HepG2 (cell line): ENCODE results near the gene RAD18. TPM values are rescaled to one million over a fixed set of nuclear protein-coding genes. Genes with fewer than 3 reads are reported as not detected.

Source experiments
- ATAC-seq: fragments of 200-7000 bp; cut with Tn5 transposase; 3 replicates; pipeline ENCODE4 v1.9.1; 2020; ENCODE audit warnings: mild to moderate bottlenecking, moderate library complexity
- BruUV-seq: library from RNA; stranded (reverse); fragments of 400-500 nt; replicated peaks from 2 replicates; lab custom pipeline; 2021; lab: Mats Ljungman, UMichigan
- CTCF ChIA-PET: fragments of 300-600 bp; formaldehyde crosslinking; extraction: SDS; loops from one replicate; lab custom pipeline; 2021; ENCODE audit warnings: low total read pairs, inconsistent platforms, low intra/inter-chr PET ratio; lab: Yijun Ruan, JAX
- POLR2A ChIA-PET: fragments of 350-600 bp; sonication (Branson Sonifier 250); formaldehyde crosslinking; loops from one replicate; lab custom pipeline; 2020; ENCODE audit warnings: antibody characterized with exemption, inconsistent platforms; lab: Yijun Ruan, JAX
- DNase-seq: peaks from one replicate; pipeline ENCODE4 v3.0.0-alpha.2; 2015; ENCODE audit warnings: low spot score
- FAIRE-seq: peaks from 3 replicates; lab custom pipeline; 2011; peaks lifted over from hg19 to GRCh38; lab: Jason Lieb, UNC
- H2AFZ ChIP-seq: one replicate; pipeline ENCODE4 v1.6.1; 2011; ENCODE audit warnings: low read length, inconsistent platforms
- H3K27ac ChIP-seq: fragments of 300-600 bp; 3 replicates; pipeline ENCODE4 v1.8.0; 2011; ENCODE audit warnings: mixed run types, mild to moderate bottlenecking, mixed read lengths, low read length, inconsistent platforms; ENCODE audit not compliant: insufficient read depth; ENCODE audit errors: extremely low read length
- H3K27me3 ChIP-seq, 2 experiments: fragments of 200-600 bp in 1 of 2; 2 replicates in 1 of 2; 3 replicates in 1 of 2; pipeline versions ENCODE4 v1.6.0 to v1.8.0; 2011; ENCODE audit warnings: low read length in 2 of 2, mild to moderate bottlenecking in 2 of 2, moderate library complexity in 2 of 2, inconsistent platforms in 1 of 2; ENCODE audit not compliant: insufficient read depth in 2 of 2, control insufficient read depth in 1 of 2
- H3K36me3 ChIP-seq, 2 experiments: fragments of 200-600 bp in 1 of 2; replicated peaks in 1 of 2; 2 replicates in 1 of 2; 3 replicates in 1 of 2; pipeline versions ENCODE4 v1.5.1 to v1.8.0; 2011; ENCODE audit warnings: low read length in 2 of 2, inconsistent platforms in 1 of 2; ENCODE audit not compliant: insufficient read depth in 2 of 2, control insufficient read depth in 1 of 2
- H3K4me1 ChIP-seq: 2 replicates; pipeline ENCODE4 v1.5.1; 2012; ENCODE audit warnings: low read length, inconsistent platforms; ENCODE audit not compliant: insufficient read depth
- H3K4me2 ChIP-seq: 2 replicates; pipeline ENCODE4 v1.6.0; 2011; ENCODE audit warnings: low read depth, low read length, inconsistent platforms
- H3K4me3 ChIP-seq, 3 experiments: fragments of 200-600 bp in 1 of 3; sonication (generic), shearing (Covaris generic) in 1 of 3; replicated peaks in 1 of 3; 2 replicates each; pipeline ENCODE4 v1.5.1; 2011 to 2016; ENCODE audit warnings: low read length in 3 of 3, inconsistent platforms in 2 of 3, low read depth in 2 of 3, mild to moderate bottlenecking in 2 of 3, control low read depth in 1 of 3, mixed read lengths in 1 of 3; ENCODE audit not compliant: insufficient read depth in 1 of 3
- H3K79me2 ChIP-seq: one replicate; pipeline ENCODE4 v1.6.1; 2011; ENCODE audit warnings: low read length, inconsistent platforms; ENCODE audit not compliant: insufficient read depth
- H3K9ac ChIP-seq: 2 replicates; pipeline ENCODE4 v1.6.0; 2011; ENCODE audit warnings: mild to moderate bottlenecking, low read depth, low read length, inconsistent platforms; ENCODE audit not compliant: insufficient read depth
- H3K9me3 ChIP-seq: 2 replicates; pipeline ENCODE4 v1.5.1; 2012; ENCODE audit warnings: mild to moderate bottlenecking, low read length
- H4K20me1 ChIP-seq: 2 replicates; pipeline ENCODE4 v1.6.0; 2011; ENCODE audit warnings: inconsistent platforms, mild to moderate bottlenecking, low read length, moderate library complexity; ENCODE audit not compliant: insufficient read depth
- CCAR2 ChIP-seq: fragments of 200-400 bp; formaldehyde crosslinking; optimal IDR thresholded peaks from 2 replicates; pipeline ENCODE3; 2018; ENCODE audit warnings: low read depth, mild to moderate bottlenecking, low read length, moderate library complexity
- NKX3-1 ChIP-seq: sonication (generic); formaldehyde crosslinking; IDR thresholded peaks from 2 replicates; pipeline ENCODE4 v1.5.0; 2020; ENCODE audit warnings: missing genetic modification reagents
- NR2F2 ChIP-seq: IDR thresholded peaks from 2 replicates; pipeline ENCODE4 v1.6.1; 2012; ENCODE audit warnings: low read depth, inconsistent platforms, borderline replicate concordance
- RCOR2 ChIP-seq: IDR thresholded peaks from 2 replicates; pipeline ENCODE4 v1.6.1; 2016; ENCODE audit warnings: missing biosample characterization, missing genetic modification reagents
- SUZ12 ChIP-seq: fragments of 150-350 bp; IDR thresholded peaks from 2 replicates; pipeline ENCODE4 v1.6.1; 2014; ENCODE audit warnings: low read depth, low read length
- ZNF326 ChIP-seq: sonication (generic); formaldehyde crosslinking; IDR thresholded peaks from 2 replicates; pipeline ENCODE4 v1.4.0; 2020; ENCODE audit warnings: missing genetic modification reagents, borderline replicate concordance
- ZNF331 ChIP-seq: sonication (generic); formaldehyde crosslinking; IDR thresholded peaks from 2 replicates; pipeline ENCODE4 v1.4.0; 2020; ENCODE audit warnings: missing genetic modification reagents
- ZNF446 ChIP-seq: sonication (generic); formaldehyde crosslinking; IDR thresholded peaks from 2 replicates; pipeline ENCODE4 v1.5.0; 2020; ENCODE audit warnings: mild to moderate bottlenecking, missing genetic modification reagents
- ZNF484 ChIP-seq: sonication (generic); formaldehyde crosslinking; IDR thresholded peaks from 2 replicates; pipeline ENCODE4 v1.5.1; 2020; ENCODE audit warnings: mild to moderate bottlenecking, low read depth, missing genetic modification reagents, borderline replicate concordance
- ZNF564 ChIP-seq: sonication (generic); formaldehyde crosslinking; IDR thresholded peaks from 2 replicates; pipeline ENCODE4 v1.8.1; 2023; ENCODE audit warnings: mild to moderate bottlenecking, missing genetic modification reagents
- WGBS: methylation state at CpG from one replicate; pipeline ENCODE4 v1.1.6; 2017; ENCODE audit warnings: low lambda C conversion rate; 5-methylcytosine and 5-hydroxymethylcytosine counted together
- in situ Hi-C: cut with HindIII; loops from 2 replicates; pipeline ENCODE4 v1.10.0; 2017; ENCODE audit warnings: low pct_unique_long_range_greater_than_20kb; ENCODE audit not compliant: extremely low pct_ligation_motif_present
- intact Hi-C: fragments of 100-400 bp; cut with micrococcal nuclease; formaldehyde crosslinking; loops from one replicate; pipeline ENCODE4 v1.10.0; 2022; ENCODE audit not compliant: unreplicated experiment
- polyA plus RNA-seq, 8 experiments: library from polyadenylated mRNA; depleted of rRNA in 3 of 8; stranded (reverse) in 7 of 8; unstranded in 1 of 8; fragments of >200 nt; fragmentation: Illumina TruSeq in 4 of 8; extraction: Trizol in 4 of 8; gene quantifications; 2 replicates each; pipeline versions ENCODE4 v1.2.1 to v1.2.3, GENCODE V29; 2011 to 2016; ENCODE audit warnings: low read depth in 4 of 8, missing spikeins in 1 of 8, mixed read lengths in 1 of 8; ENCODE audit not compliant: insufficient read depth in 1 of 8
- total RNA-seq, 5 experiments: library from RNA; depleted of rRNA; stranded (reverse); fragments of >200 nt; fragmentation: Illumina TruSeq; extraction: Trizol; gene quantifications; 2 replicates each; pipeline ENCODE4 v1.2.3, GENCODE V29; 2016; ENCODE audit warnings: low read depth in 1 of 5
- TF ChIP-seq, protein P1 (sequence below): sonication (generic); formaldehyde crosslinking; IDR thresholded peaks from 2 replicates; pipeline ENCODE4 v1.8.1; 2022; ENCODE audit warnings: low read depth, mild to moderate bottlenecking, missing genetic modification reagents

RAD18 gene
- total and polyA plus RNA-seq, 2 of the 13 experiments (the other 11 are each of a cell fraction or from before 2014, with no cell fraction given), result 5.9 to 20.7 TPM

DNA sequence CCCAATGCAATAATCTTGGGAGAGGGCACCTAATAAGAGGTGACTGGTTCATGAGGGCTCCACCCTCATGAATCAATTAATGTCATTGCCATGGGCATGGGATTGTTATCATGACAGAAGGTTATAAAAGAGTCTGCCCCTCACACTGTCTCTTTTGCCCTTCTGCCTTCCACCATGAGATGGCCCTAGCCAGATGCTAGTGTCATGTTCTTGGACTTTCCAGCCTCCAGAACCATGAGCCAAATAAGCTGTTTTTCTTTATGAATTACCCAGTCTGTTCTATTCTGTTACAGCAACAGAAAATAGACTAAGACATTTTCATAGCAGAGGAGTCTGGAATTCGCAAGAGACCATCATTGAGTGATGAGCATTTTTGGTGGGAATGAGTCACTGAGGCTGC is 16.0 kb upstream of the RAD18 start:
- Histone ChIP-seq H3K36me3 (no peaks in the 10 kb centered on the region), H3K4me1 (peaks cover 43% of the 10 kb centered on the region), H3K4me2 (no peak overlapping the region), H3K79me2 (no peaks in the 10 kb centered on the region), H3K4me3 (no peak overlapping the region), H4K20me1 (no peaks in the 10 kb centered on the region), H3K9ac (no peak overlapping the region), H3K9me3 (peaks cover 13% of the 10 kb centered on the region), H3K27ac (no peak overlapping the region), H3K27me3 (peaks cover 0 to 6% of the 10 kb centered on the region in 2 experiments; a peak in 1 of 5 replicates), H2AFZ (no peak overlapping the region)
- FAIRE-seq (no peak), ATAC-seq (no peak), DNase-seq (no peak)
- ChIA-PET CTCF (no interaction called here), POLR2A (no interaction called here)
- intact Hi-C loops (no loop called here), in situ Hi-C loops (no loop called here)
- WGBS, result 88% methylated on average over 1 of the region's 1 CpG
- BruUV-seq, result no TSS peak
- TF ChIP-seq ZNF484 (CRISPR knock-in tag) (no peak), RCOR2 (CRISPR knock-in tag) (no peak), SUZ12 (no peak), ZNF564 (CRISPR knock-in tag) (peak; percentile 99), NKX3-1 (CRISPR knock-in tag) (no peak)

- Histone ChIP-seq H3K9ac (no peak overlapping the region), H3K4me1 (peaks cover 36% of the 10 kb centered on the region), H2AFZ (no peak overlapping the region), H3K27me3 (peaks cover 0 to 6% of the 10 kb centered on the region in 2 experiments; a peak in 1 of 5 replicates), H3K4me2 (no peak overlapping the region), H3K4me3 (no peak overlapping the region), H3K9me3 (peaks cover 13% of the 10 kb centered on the region), H3K36me3 (no peaks in the 10 kb centered on the region), H3K79me2 (no peaks in the 10 kb centered on the region), H3K27ac (no peak overlapping the region), H4K20me1 (no peaks in the 10 kb centered on the region)
- ATAC-seq, result no peak
- intact Hi-C loops, result no loop called here
- in situ Hi-C loops, result no loop called here
- 8% methylated on average over 1 of the region's 3 CpGs for WGBS
- ChIA-PET POLR2A (no interaction called here), CTCF (no interaction called here)
- TF ChIP-seq ZNF326 (CRISPR knock-in tag), result no peak
- TF ChIP-seq ZNF446 (CRISPR knock-in tag), result no peak
- no peak for TF ChIP-seq CCAR2
- no peak for TF ChIP-seq ZNF331
- TF ChIP-seq NR2F2, result no peak
- TF ChIP-seq, protein P1, sequence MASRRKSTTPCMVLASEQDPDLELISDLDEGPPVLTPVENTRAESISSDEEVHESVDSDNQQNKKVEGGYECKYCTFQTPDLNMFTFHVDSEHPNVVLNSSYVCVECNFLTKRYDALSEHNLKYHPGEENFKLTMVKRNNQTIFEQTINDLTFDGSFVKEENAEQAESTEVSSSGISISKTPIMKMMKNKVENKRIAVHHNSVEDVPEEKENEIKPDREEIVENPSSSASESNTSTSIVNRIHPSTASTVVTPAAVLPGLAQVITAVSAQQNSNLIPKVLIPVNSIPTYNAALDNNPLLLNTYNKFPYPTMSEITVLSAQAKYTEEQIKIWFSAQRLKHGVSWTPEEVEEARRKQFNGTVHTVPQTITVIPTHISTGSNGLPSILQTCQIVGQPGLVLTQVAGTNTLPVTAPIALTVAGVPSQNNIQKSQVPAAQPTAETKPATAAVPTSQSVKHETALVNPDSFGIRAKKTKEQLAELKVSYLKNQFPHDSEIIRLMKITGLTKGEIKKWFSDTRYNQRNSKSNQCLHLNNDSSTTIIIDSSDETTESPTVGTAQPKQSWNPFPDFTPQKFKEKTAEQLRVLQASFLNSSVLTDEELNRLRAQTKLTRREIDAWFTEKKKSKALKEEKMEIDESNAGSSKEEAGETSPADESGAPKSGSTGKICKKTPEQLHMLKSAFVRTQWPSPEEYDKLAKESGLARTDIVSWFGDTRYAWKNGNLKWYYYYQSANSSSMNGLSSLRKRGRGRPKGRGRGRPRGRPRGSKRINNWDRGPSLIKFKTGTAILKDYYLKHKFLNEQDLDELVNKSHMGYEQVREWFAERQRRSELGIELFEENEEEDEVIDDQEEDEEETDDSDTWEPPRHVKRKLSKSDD (CRISPR knock-in tag), result no peak
- no TSS peak for BruUV-seq
- no peak for FAIRE-seq
- DNase-seq, result no peak
Measured at GRCh38 chr3:8978551-8978950, 15.3 kb upstream of the RAD18 start.
